Measurements from ENCODE around the gene PLEKHM2.

Gene PLEKHM2

DNA sequence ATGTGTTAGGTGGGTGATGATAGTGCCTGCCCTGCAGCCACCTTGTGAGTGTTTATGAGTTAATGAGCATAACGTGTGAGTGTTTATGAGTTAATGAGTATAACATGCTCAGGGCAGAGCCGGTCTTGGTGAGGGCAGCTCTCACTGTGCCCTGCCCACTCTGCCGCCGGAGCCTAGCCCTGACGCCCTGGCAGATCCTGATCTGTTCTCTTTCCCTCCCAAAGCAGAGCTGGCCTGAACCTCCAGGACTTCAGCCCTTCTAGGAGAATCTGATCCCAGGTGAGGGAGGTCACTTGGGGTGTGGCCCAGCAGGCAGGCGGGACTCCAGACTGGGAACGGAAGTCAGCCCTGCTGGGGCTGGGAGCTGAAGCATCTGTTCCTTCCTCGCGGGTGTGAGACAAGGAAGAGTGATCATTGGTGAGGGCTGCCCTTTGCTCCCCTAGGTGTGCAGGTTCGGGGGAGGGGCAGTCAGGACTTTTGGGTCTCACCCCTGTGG lies 80.2 kb downstream of the PLEKHM2 start:
- Histone ChIP-seq H3K9me2 (replicated peaks; ENCODE audit: control insufficient read depth, low read length) (no peaks in the 10 kb centered on the region), H3K9me3 (ENCODE audit: control insufficient read depth, insufficient read depth, low read length) (no peaks in the 10 kb centered on the region), H3K27me3 (ENCODE audit: control insufficient read depth, low read length) (peaks cover 12% of the 10 kb centered on the region), H4K20me1 (ENCODE audit: control insufficient read depth, insufficient read depth, low read depth, low read length) (peaks cover 3% of the 10 kb centered on the region; the same call in 1 of the 2 replicates), H3K4me2 (ENCODE audit: low read length) (no peak overlapping the region), H3K4me1 (ENCODE audit: control insufficient read depth, low read length) (peaks cover 7% of the 10 kb centered on the region), H3K27ac (ENCODE audit: low read depth, low read length) (no peak overlapping the region), H3K79me2 (ENCODE audit: control insufficient read depth, low read length) (no peaks in the 10 kb centered on the region), H3K4me3 (ENCODE audit: low read length) (no peak overlapping the region), H3K36me3 (ENCODE audit: control insufficient read depth, low read length) (no peaks in the 10 kb centered on the region), H3F3A (ENCODE audit: control insufficient read depth, insufficient read depth) (no peaks in the 10 kb centered on the region)
- TF ChIP-seq EZH2phosphoT487 (IDR thresholded peaks at IDR 0.05; ENCODE audit: borderline replicate concordance, low read length) = no peak
- TF ChIP-seq, protein P1, sequence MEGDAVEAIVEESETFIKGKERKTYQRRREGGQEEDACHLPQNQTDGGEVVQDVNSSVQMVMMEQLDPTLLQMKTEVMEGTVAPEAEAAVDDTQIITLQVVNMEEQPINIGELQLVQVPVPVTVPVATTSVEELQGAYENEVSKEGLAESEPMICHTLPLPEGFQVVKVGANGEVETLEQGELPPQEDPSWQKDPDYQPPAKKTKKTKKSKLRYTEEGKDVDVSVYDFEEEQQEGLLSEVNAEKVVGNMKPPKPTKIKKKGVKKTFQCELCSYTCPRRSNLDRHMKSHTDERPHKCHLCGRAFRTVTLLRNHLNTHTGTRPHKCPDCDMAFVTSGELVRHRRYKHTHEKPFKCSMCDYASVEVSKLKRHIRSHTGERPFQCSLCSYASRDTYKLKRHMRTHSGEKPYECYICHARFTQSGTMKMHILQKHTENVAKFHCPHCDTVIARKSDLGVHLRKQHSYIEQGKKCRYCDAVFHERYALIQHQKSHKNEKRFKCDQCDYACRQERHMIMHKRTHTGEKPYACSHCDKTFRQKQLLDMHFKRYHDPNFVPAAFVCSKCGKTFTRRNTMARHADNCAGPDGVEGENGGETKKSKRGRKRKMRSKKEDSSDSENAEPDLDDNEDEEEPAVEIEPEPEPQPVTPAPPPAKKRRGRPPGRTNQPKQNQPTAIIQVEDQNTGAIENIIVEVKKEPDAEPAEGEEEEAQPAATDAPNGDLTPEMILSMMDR (IDR thresholded peaks at IDR 0.05; ENCODE audit: low read depth, low read length, poor library complexity, severe bottlenecking) = no peak

DNA sequence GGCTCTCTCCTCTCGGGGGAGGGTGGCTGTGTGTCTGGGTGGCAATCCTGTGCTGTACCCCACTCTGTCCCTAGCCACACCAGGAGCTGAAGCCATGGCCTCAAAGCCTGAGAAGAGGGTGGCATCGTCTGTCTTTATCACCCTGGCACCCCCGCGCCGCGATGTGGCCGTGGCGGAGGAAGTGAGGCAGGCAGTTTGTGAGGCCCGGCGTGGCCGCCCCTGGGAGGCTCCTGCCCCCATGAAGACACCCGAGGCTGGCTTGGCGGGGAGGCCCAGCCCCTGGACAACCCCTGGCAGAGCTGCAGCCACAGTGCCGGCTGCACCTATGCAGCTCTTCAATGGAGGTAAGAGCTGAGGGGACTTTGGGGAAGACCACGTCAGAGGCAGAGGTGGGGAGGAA lies 80.8 kb downstream of the PLEKHM2 start:
- no peaks in the 10 kb centered on the region for H3K79me2 ChIP-seq (ENCODE audit: control insufficient read depth, low read length)
- H3F3A ChIP-seq (ENCODE audit: control insufficient read depth, insufficient read depth) = no peaks in the 10 kb centered on the region
- H3K9me3 ChIP-seq (ENCODE audit: control insufficient read depth, insufficient read depth, low read length) = no peaks in the 10 kb centered on the region
- H3K9me2 ChIP-seq (replicated peaks; ENCODE audit: control insufficient read depth, low read length) = no peaks in the 10 kb centered on the region
- peaks cover 7% of the 10 kb centered on the region for H3K4me1 ChIP-seq (ENCODE audit: control insufficient read depth, low read length)
- TF ChIP-seq, protein P1 (IDR thresholded peaks at IDR 0.05; ENCODE audit: low read depth, low read length, poor library complexity, severe bottlenecking) = no peak
- no peak for TF ChIP-seq EZH2phosphoT487 (IDR thresholded peaks at IDR 0.05; ENCODE audit: borderline replicate concordance, low read length)
- no peak overlapping the region for H3K27ac ChIP-seq (ENCODE audit: low read depth, low read length)
- peaks cover 7% of the 10 kb centered on the region; the same call in 1 of the 2 replicates for H3K27me3 ChIP-seq (ENCODE audit: control insufficient read depth, low read length)
- H4K20me1 ChIP-seq (ENCODE audit: control insufficient read depth, insufficient read depth, low read depth, low read length) = peaks cover 3% of the 10 kb centered on the region; the same call in 1 of the 2 replicates
- no peaks in the 10 kb centered on the region for H3K36me3 ChIP-seq (ENCODE audit: control insufficient read depth, low read length)
- H3K4me3 ChIP-seq (ENCODE audit: low read length) = no peak overlapping the region
- H3K4me2 ChIP-seq (ENCODE audit: low read length) = no peak overlapping the region

DNA sequence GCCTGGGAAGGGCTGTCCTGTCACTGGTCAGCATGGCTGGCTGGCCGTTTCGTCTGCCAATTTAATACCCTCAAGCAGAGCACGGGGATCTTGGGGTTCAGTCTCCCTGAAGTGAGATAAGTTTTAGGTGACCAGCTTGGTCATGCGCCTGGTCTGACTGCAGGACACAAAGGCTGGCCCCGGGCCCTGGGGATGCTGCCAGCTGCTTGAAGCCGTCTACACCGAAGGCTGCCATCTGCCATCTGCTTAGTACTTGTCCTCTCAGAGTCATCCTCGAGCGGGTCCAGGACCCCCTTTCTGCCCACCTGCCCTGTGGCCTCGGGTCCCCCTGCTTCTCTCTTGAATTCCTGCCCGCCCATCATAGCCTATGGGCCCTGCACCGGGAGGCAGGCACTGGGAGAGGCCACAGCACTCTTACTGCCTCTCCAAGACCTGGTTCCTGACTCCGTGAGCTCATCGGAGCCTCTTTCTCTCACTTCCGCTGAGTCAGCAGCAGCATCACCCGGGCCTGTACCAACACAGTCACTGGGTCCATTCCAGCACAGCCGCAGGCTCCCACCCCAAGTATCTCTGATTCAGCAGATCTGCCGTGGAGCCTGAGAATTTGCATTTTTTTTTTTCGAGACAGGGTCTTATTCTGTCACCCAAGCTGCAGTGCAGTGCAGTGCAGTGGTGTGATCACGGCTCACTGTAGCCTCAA lies 81.5 kb downstream of the PLEKHM2 start:
- TF ChIP-seq, protein P1 (IDR thresholded peaks at IDR 0.05; ENCODE audit: low read depth, low read length, poor library complexity, severe bottlenecking) = no peak
- no peak for TF ChIP-seq EZH2phosphoT487 (IDR thresholded peaks at IDR 0.05; ENCODE audit: borderline replicate concordance, low read length)
- H3K9me3 ChIP-seq (ENCODE audit: control insufficient read depth, insufficient read depth, low read length) = no peaks in the 10 kb centered on the region
- H3K27ac ChIP-seq (ENCODE audit: low read depth, low read length) = no peak overlapping the region
- H4K20me1 ChIP-seq (ENCODE audit: control insufficient read depth, insufficient read depth, low read depth, low read length) = peaks cover 3% of the 10 kb centered on the region; the same call in 1 of the 2 replicates
- H3K9me2 ChIP-seq (replicated peaks; ENCODE audit: control insufficient read depth, low read length) = no peaks in the 10 kb centered on the region
- no peaks in the 10 kb centered on the region for H3K79me2 ChIP-seq (ENCODE audit: control insufficient read depth, low read length)
- peaks cover 4% of the 10 kb centered on the region; the same call in 1 of the 2 replicates for H3K27me3 ChIP-seq (ENCODE audit: control insufficient read depth, low read length)
- H3K4me3 ChIP-seq (ENCODE audit: low read length) = no peak overlapping the region
- no peaks in the 10 kb centered on the region for H3K36me3 ChIP-seq (ENCODE audit: control insufficient read depth, low read length)
- H3K4me1 ChIP-seq (ENCODE audit: control insufficient read depth, low read length) = peaks cover 7% of the 10 kb centered on the region
- no peaks in the 10 kb centered on the region for H3F3A ChIP-seq (ENCODE audit: control insufficient read depth, insufficient read depth)
- H3K4me2 ChIP-seq (ENCODE audit: low read length) = no peak overlapping the region

All from DOHH2 (cell line).